GM12872 (cell line): ENCODE data around the gene GFI1.

Source experiments
- TF ChIP-seq, protein P1 (sequence below): IDR thresholded peaks from 3 replicates; pipeline ENCODE4 v1.5.1; 2011; ENCODE audit warnings: low read depth, mild to moderate bottlenecking, low read length, moderate library complexity; ENCODE audit not compliant: insufficient read depth

The GFI1 gene

DNA sequence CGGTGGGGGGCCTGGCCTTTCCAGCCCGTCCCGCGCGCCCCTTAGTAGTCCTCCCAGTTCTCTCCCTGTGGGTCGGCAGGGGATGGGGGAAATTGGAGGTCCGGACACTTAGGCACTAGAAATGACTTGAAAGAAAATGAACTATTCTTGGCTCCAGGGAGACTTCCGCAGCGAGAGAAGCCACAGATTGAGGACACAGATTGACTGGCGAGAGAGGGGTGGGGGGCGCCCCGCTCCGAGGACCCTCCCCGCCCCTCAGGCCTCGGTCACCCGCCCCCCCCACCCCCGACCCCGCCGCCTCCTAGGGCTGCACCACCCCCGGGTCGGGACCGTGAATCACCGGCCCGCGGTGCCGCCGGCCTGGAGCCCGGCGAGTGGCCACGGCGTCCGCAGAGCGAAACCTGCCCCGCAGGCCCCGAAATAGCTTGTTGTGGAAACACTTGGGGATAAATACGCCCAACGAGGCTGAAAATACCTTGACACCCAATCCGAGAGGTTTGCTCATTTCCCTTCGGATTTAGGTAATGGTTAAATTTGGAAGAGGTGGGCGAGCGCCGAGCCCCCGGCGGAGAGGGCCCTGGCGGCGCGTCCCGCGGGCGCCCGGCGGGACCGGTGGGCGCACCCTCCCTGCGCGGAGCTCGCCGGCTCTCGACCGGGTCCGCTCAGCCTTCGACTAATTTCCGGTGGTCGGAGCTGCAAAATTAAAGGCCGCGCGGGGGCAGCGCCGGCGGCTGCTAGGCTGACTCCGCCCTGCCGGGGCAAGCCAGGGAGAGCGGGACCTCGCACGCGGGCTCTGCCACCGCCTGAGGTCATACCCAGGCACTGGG lies at the start of gene GFI1:
TSS of gene GFI1 (minus strand) at position 675 of the 827 bp plus-strand sequence. CDS start 3,438 bp downstream, outside the sequence.
- TF ChIP-seq, protein P1, sequence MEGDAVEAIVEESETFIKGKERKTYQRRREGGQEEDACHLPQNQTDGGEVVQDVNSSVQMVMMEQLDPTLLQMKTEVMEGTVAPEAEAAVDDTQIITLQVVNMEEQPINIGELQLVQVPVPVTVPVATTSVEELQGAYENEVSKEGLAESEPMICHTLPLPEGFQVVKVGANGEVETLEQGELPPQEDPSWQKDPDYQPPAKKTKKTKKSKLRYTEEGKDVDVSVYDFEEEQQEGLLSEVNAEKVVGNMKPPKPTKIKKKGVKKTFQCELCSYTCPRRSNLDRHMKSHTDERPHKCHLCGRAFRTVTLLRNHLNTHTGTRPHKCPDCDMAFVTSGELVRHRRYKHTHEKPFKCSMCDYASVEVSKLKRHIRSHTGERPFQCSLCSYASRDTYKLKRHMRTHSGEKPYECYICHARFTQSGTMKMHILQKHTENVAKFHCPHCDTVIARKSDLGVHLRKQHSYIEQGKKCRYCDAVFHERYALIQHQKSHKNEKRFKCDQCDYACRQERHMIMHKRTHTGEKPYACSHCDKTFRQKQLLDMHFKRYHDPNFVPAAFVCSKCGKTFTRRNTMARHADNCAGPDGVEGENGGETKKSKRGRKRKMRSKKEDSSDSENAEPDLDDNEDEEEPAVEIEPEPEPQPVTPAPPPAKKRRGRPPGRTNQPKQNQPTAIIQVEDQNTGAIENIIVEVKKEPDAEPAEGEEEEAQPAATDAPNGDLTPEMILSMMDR: no peak; the same call in 2 of the 3 replicates

DNA sequence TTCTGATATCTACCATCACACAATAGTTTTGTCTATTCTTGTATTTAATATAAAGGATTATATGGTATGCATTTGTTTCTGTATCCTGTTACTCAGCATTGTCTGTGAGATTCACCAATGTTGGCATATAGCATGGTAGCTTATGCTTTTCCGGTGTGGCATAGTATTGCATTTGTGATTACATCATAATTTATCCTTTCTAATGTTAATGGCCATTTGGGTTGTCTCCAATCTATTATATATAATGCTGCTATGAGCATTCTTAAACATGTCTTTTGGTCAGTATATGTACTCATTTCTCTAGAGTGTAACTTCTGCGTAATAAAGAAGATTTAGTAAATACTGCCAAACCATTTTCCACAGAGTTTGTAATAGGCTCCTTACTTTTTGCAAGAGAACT lies 40.9 kb upstream of the GFI1 start:
- TF ChIP-seq, protein P1: no peak

DNA sequence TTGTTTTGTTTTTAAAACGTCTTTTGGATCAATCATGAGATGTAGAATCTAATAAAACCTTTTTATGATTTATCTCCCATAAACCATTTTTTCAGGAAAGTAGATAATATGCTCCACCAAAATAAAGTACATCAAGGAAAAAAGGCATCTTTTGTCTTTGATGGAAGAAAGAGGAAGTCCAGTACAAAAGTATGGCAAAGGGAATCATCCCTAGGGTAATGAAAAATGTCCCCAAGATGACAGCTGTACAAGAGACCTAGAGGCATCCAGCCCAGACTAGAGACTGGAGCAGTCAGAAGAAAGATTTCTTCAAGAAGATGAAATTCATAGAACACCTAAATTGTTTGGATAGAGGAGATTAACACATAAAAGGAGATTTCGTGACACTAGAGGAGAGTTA lies 32.3 kb upstream of the GFI1 start:
- TF ChIP-seq, protein P1: no peak

DNA sequence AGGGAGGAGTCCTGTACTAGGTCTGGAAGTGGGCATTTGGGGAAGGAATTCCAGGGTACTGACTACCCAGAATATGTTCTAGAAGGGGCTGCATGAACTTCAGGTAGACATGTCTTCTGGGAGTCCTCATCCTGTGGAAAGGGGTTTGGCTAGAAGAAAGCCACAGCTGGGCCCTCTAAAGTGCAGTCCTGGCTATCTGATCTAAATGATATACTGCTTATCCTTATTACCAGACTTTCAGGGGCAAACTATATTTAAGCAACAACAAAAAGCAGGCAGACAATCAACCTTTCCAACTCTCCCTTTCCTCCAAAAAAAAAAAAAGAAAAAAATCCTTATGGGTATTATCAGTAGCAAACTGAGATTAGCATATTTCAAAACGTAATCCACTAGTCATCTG lies 29.8 kb upstream of the GFI1 start:
- TF ChIP-seq, protein P1: no peak

DNA sequence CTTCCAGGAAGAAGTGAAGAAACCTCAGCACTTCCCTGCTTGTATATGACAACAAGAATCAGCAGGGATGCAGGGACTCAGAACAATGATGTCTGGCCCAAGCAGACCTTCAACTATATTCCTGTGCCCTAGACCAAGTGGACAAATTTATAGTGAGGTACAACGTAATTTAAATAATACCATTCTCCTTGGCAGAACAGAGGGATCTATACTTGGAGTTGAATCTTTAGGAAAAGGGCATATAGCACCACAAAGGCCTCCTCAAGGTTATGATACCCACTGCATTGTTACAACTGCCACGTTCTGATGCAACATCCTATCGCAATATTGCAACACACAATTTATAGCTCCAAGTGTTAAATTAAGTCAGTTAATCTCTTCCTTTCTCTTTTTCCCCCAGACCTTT lies 29.1 kb upstream of the GFI1 start:
- TF ChIP-seq, protein P1: no peak

DNA sequence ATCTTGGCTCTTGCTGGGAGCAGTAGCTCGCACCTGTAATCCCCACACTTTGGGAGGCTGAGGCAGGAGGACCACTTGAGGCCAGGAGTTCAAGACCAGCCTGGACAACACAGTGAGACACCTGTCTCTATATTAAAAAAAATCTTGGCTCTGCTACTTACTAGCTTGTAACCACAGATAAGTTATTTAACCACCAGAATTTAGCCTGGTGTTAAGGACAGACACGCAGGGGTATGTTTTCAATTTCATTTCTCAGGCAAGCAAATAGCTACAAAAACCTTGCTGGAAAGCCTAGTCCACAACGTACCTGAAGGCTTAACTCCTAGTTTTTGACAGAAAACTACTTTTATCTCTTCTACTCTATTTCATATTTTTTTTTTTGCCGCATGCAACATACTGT lies 24.8 kb upstream of the GFI1 start:
- TF ChIP-seq, protein P1: no peak

DNA sequence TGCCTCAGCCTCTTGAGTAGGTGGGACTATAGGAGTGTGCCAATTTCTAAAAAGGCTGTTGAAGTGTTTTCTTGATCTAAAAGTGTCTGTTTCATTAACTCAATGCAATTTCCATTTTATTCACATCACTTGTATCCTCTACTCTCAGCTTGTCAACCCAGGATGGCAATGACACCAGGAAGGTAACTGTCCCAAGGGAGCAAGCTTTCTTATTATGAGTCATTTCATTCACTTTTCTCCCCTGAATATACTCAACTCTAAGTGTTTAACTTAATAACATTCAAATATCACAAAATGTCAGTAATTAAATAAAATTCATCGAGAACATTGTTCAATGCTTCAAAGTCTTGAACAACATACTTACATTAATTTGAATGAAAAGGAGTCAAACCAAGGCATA lies 22.9 kb upstream of the GFI1 start:
- TF ChIP-seq, protein P1: no peak
